ENCODE results near the gene PRKAR1B.
A peak's percentile ranks its signal among the peaks of the same experiment; 100 is the strongest.

- TF ChIP-seq MEF2A (IDR thresholded peaks at IDR 0.05; ENCODE audit: borderline replicate concordance, low read depth) (no peak), EZH2phosphoT487 (IDR thresholded peaks at IDR 0.05; ENCODE audit: borderline replicate concordance, low read depth) (no peak), CTCF (IDR thresholded peaks at IDR 0.05) (peak; percentile 39), MAX (IDR thresholded peaks at IDR 0.05; ENCODE audit: low read depth) (no peak), PBX3 (IDR thresholded peaks at IDR 0.05) (no peak), GATA2 (CRISPR knock-in tag; IDR thresholded peaks at IDR 0.05) (no peak)
These were observed 41.9 kb upstream of the PRKAR1B start for GRCh38 chr7:768881-769504.
